HepG2 (cell line): ENCODE measurements around the gene WFDC10A.

Source experiments
- CTCF ChIP-seq: sonication (generic); formaldehyde crosslinking; IDR thresholded peaks from 2 replicates; pipeline ENCODE4 v1.5.0; 2020; ENCODE audit warnings: mild to moderate bottlenecking, missing genetic modification reagents, moderate library complexity
- ELK4 ChIP-seq: sonication (generic); formaldehyde crosslinking; IDR thresholded peaks from 2 replicates; pipeline ENCODE4 v1.9.0; 2021; ENCODE audit warnings: missing genetic modification reagents, borderline replicate concordance
- FIP1L1 ChIP-seq: fragments of 200-400 bp; formaldehyde crosslinking; IDR thresholded peaks from 2 replicates; pipeline ENCODE4 v1.6.1; 2018; ENCODE audit warnings: low read depth, mild to moderate bottlenecking, low read length, moderate library complexity, borderline replicate concordance; ENCODE audit not compliant: insufficient read depth
- MAX ChIP-seq: IDR thresholded peaks from 2 replicates; pipeline ENCODE4 v1.6.1; 2012; ENCODE audit warnings: inconsistent platforms
- ZBTB4 ChIP-seq: sonication (generic); formaldehyde crosslinking; IDR thresholded peaks from 2 replicates; pipeline ENCODE4 v1.4.0; 2020; ENCODE audit warnings: missing genetic modification reagents, mild to moderate bottlenecking, borderline replicate concordance

GRCh38 chr20:45589725-45590124, 39.8 kb upstream of the WFDC10A start:
- no peak for TF ChIP-seq FIP1L1
- TF ChIP-seq MAX = no peak
- no peak for TF ChIP-seq CTCF (CRISPR knock-in tag)
- TF ChIP-seq ZBTB4 (CRISPR knock-in tag) = no peak
- TF ChIP-seq ELK4 (CRISPR knock-in tag) = no peak
